K562 (cell line): ENCODE results near the gene TEX50. TPM values are rescaled to one million over a fixed set of nuclear protein-coding genes. Genes with fewer than 3 reads are reported as not detected.

Experiments
- CLOCK ChIP-seq: fragments of 250-450 bp; sonication (Bioruptor Pico); IDR thresholded peaks from 2 replicates; pipeline ENCODE4 v1.4.0; 2020; ENCODE audit warnings: mild to moderate bottlenecking, moderate library complexity, borderline replicate concordance
- E2F3 ChIP-seq: fragments of 250-450 bp; sonication (Bioruptor Pico); IDR thresholded peaks from 2 replicates; pipeline ENCODE4 v1.4.0; 2020; ENCODE audit warnings: mild to moderate bottlenecking
- EP400 ChIP-seq: fragments of 450-650 bp; IDR thresholded peaks from 2 replicates; pipeline ENCODE4 v1.6.1; 2017; ENCODE audit warnings: antibody characterized with exemption, mild to moderate bottlenecking, moderate library complexity
- KHSRP ChIP-seq: fragments of 450-650 bp; IDR thresholded peaks from 2 replicates; pipeline ENCODE4 v1.6.1; 2017
- MED1 ChIP-seq: sonication (generic); formaldehyde crosslinking; IDR thresholded peaks from 2 replicates; pipeline ENCODE4 v1.8.1; 2023; ENCODE audit warnings: missing genetic modification reagents, borderline replicate concordance
- MYBL2 ChIP-seq, 2 experiments: fragments of 450-650 bp in 1 of 2; sonication (generic) in 1 of 2; formaldehyde crosslinking in 1 of 2; IDR thresholded peaks; 2 replicates each; pipeline versions ENCODE4 v1.6.1 to v1.8.1; 2017 to 2022; ENCODE audit warnings: borderline replicate concordance in 1 of 2, inconsistent platforms in 1 of 2, low read depth in 1 of 2, mild to moderate bottlenecking in 1 of 2, missing genetic modification reagents in 1 of 2, moderate library complexity in 1 of 2
- NFE2L1 ChIP-seq: fragments of 450-650 bp; IDR thresholded peaks from 2 replicates; pipeline ENCODE4 v1.6.1; 2016; ENCODE audit warnings: missing genetic modification characterization, low read depth, mild to moderate bottlenecking, missing compliant biosample characterization, moderate library complexity, borderline replicate concordance
- RAD51 ChIP-seq: fragments of 450-650 bp; IDR thresholded peaks from 2 replicates; pipeline ENCODE4 v1.7.1; 2016; ENCODE audit warnings: low read depth, mild to moderate bottlenecking, borderline replicate concordance
- RBM15 ChIP-seq: fragments of 200-400 bp; formaldehyde crosslinking; IDR thresholded peaks from 2 replicates; pipeline ENCODE4 v1.6.1; 2018; ENCODE audit warnings: mild to moderate bottlenecking, low read length, moderate library complexity; ENCODE audit not compliant: insufficient read depth
- SLC30A9 ChIP-seq: fragments of 250-450 bp; sonication (Bioruptor Pico); IDR thresholded peaks from 2 replicates; pipeline ENCODE4 v1.8.0; 2022; ENCODE audit warnings: mild to moderate bottlenecking, moderate library complexity
- SPI1 ChIP-seq: IDR thresholded peaks from 2 replicates; pipeline ENCODE4 v1.6.1; 2011; ENCODE audit warnings: low read depth, low read length, control low read depth, borderline replicate concordance
- TAF1 ChIP-seq: IDR thresholded peaks from 2 replicates; pipeline ENCODE4 v1.6.1; 2011; ENCODE audit warnings: mild to moderate bottlenecking, low read length, moderate library complexity; ENCODE audit not compliant: insufficient read depth, control insufficient read depth, severe bottlenecking; ENCODE audit errors: extremely low read depth
- ZFP1 ChIP-seq: fragments of 450-650 bp; formaldehyde crosslinking; IDR thresholded peaks from 2 replicates; pipeline ENCODE4 v1.4.0; 2020; ENCODE audit warnings: mild to moderate bottlenecking, mixed read lengths
- ZNF143 ChIP-seq: sonication (generic); formaldehyde crosslinking; IDR thresholded peaks from 2 replicates; pipeline ENCODE4 v1.9.0; 2022; ENCODE audit warnings: mild to moderate bottlenecking, missing genetic modification reagents
- ZNF398 ChIP-seq: fragments of 250-450 bp; sonication (Bioruptor Pico); IDR thresholded peaks from 2 replicates; pipeline ENCODE4 v1.8.0; 2021; ENCODE audit warnings: moderate library complexity, mild to moderate bottlenecking, inconsistent platforms
- ZNF77 ChIP-seq: fragments of 250-450 bp; sonication (Bioruptor Pico); IDR thresholded peaks from 2 replicates; pipeline ENCODE4 v1.5.0; 2020
- polyA plus RNA-seq, 8 experiments: library from polyadenylated mRNA; depleted of rRNA in 4 of 8; stranded (reverse) in 5 of 8; unstranded in 3 of 8; fragments of >200 nt; fragmentation: Nextera tagmentation in 2 of 8; fragmentation: Illumina TruSeq in 1 of 8; extraction: Ambion mirVana in 2 of 8; extraction: Trizol in 1 of 8; gene quantifications; 2 replicates each; pipeline versions ENCODE4 v1.2.1 to v1.2.3, GENCODE V29; 2011 to 2014; ENCODE audit warnings: inconsistent platforms in 1 of 8, missing spikeins in 1 of 8
- total RNA-seq, 7 experiments: library from RNA; depleted of rRNA in 6 of 7; stranded (reverse); fragments of >200 nt in 6 of 7; fragmentation: Illumina TruSeq in 2 of 7; extraction: Trizol in 2 of 7; gene quantifications; 2 replicates each; pipeline versions ENCODE4 v1.2.1 to v1.2.3, GENCODE V29; 2011 to 2021; ENCODE audit warnings: low replicate concordance in 1 of 7
- TF ChIP-seq, protein P1 (sequence below): fragments of 450-650 bp; IDR thresholded peaks from 2 replicates; pipeline ENCODE4 v1.6.1; 2018; ENCODE audit not compliant: partially characterized antibody
- TF ChIP-seq, protein P2 (sequence below): conservative IDR thresholded peaks from 2 replicates; pipeline ENCODE4 v1.6.1; 2011; ENCODE audit warnings: low read depth, mild to moderate bottlenecking, low read length; ENCODE audit not compliant: control insufficient read depth

The TEX50 gene
- total and polyA plus RNA-seq, 9 of the 15 experiments (the other 6 are each of a cell fraction or from before 2014, with no cell fraction given) = not detected

- TF ChIP-seq, protein P1, sequence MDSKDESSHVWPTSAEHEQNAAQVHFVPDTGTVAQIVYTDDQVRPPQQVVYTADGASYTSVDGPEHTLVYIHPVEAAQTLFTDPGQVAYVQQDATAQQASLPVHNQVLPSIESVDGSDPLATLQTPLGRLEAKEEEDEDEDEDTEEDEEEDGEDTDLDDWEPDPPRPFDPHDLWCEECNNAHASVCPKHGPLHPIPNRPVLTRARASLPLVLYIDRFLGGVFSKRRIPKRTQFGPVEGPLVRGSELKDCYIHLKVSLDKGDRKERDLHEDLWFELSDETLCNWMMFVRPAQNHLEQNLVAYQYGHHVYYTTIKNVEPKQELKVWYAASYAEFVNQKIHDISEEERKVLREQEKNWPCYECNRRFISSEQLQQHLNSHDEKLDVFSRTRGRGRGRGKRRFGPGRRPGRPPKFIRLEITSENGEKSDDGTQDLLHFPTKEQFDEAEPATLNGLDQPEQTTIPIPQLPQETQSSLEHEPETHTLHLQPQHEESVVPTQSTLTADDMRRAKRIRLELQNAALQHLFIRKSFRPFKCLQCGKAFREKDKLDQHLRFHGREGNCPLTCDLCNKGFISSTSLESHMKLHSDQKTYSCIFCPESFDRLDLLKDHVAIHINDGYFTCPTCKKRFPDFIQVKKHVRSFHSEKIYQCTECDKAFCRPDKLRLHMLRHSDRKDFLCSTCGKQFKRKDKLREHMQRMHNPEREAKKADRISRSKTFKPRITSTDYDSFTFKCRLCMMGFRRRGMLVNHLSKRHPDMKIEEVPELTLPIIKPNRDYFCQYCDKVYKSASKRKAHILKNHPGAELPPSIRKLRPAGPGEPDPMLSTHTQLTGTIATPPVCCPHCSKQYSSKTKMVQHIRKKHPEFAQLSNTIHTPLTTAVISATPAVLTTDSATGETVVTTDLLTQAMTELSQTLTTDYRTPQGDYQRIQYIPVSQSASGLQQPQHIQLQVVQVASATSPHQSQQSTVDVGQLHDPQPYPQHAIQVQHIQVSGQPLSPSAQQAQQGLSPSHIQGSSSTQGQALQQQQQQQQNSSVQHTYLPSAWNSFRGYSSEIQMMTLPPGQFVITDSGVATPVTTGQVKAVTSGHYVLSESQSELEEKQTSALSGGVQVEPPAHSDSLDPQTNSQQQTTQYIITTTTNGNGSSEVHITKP = peak; percentile 98
- TF ChIP-seq ZFP1 (CRISPR knock-in tag) (no peak), EP400 (peak; percentile 35; the same call in 1 of the 2 replicates), KHSRP (no peak), RBM15 (no peak), ZNF77 (CRISPR knock-in tag) (no peak), MYBL2 (IDR thresholded peaks at IDR 0.05; ENCODE audit: low read depth) (0 out of 2 replicates have a peak, but pooled peaks have one; percentile 60), MYBL2 (CRISPR knock-in tag; IDR thresholded peaks at IDR 0.05; ENCODE audit: borderline replicate concordance) (no peak), TAF1 (no peak), RAD51 (no peak), NFE2L1 (no peak), CLOCK (CRISPR knock-in tag) (no peak), SLC30A9 (CRISPR knock-in tag) (no peak), MED1 (CRISPR knock-in tag) (no peak), ZNF398 (CRISPR knock-in tag) (no peak), E2F3 (CRISPR knock-in tag) (no peak), SPI1 (peak; percentile 83; the same call in 1 of the 2 replicates), ZNF143 (CRISPR knock-in tag) (no peak)
- TF ChIP-seq, protein P2, sequence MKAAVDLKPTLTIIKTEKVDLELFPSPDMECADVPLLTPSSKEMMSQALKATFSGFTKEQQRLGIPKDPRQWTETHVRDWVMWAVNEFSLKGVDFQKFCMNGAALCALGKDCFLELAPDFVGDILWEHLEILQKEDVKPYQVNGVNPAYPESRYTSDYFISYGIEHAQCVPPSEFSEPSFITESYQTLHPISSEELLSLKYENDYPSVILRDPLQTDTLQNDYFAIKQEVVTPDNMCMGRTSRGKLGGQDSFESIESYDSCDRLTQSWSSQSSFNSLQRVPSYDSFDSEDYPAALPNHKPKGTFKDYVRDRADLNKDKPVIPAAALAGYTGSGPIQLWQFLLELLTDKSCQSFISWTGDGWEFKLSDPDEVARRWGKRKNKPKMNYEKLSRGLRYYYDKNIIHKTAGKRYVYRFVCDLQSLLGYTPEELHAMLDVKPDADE = no peak
These were observed 32.0 kb upstream of the TEX50 start, which contains the start of gene SLC9C2 (continued) for GRCh38 chr1:173603056-173603591.
